AG09319 (cell line): ENCODE data around the gene UNC5B.

Experiments used
- DNase-seq: peaks from one replicate; pipeline ENCODE4 v3.0.0-alpha.2; 2010; ENCODE audit warnings: low read depth; ENCODE audit errors: extremely low read depth
- TF ChIP-seq, protein P1 (sequence below): IDR thresholded peaks from 2 replicates; pipeline ENCODE4 v1.5.1; 2011; ENCODE audit warnings: low read depth, mild to moderate bottlenecking, inconsistent platforms, low read length, moderate library complexity

UNC5B gene

DNA sequence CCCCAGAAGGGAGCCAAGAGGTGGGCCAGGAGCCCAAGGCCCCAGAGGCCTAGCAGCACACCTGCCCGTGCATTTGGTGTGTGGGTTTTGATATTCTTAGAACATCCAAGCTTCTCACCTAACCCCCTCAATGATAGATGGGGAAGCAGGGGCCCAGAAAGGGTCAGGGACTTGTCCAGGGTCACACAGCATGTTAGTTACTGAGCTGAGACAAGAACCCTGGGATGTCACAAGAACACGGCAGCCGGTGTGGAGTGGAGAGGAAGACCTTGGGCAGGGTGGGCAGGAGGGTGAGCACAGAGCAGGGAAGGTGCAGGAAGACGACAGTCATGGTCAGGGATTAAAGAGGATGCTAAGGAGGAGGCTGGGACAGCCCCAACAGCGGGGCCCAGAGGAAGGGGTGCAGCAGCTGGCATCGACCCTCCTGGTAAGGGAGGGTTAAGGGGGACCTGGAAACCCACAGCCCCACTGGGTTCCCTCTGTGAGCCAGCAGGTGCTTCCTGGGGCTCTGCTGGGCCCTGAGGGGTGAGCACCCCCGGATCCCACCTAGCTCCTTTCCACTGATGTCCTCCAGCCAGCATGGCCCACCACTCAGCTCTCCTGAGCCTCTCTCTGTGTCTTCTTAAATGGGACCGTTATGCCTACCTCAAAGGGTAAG is 44.4 kb downstream of the UNC5B start:
- TF ChIP-seq, protein P1, sequence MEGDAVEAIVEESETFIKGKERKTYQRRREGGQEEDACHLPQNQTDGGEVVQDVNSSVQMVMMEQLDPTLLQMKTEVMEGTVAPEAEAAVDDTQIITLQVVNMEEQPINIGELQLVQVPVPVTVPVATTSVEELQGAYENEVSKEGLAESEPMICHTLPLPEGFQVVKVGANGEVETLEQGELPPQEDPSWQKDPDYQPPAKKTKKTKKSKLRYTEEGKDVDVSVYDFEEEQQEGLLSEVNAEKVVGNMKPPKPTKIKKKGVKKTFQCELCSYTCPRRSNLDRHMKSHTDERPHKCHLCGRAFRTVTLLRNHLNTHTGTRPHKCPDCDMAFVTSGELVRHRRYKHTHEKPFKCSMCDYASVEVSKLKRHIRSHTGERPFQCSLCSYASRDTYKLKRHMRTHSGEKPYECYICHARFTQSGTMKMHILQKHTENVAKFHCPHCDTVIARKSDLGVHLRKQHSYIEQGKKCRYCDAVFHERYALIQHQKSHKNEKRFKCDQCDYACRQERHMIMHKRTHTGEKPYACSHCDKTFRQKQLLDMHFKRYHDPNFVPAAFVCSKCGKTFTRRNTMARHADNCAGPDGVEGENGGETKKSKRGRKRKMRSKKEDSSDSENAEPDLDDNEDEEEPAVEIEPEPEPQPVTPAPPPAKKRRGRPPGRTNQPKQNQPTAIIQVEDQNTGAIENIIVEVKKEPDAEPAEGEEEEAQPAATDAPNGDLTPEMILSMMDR, result no peak
- DNase-seq, result no peak

DNA sequence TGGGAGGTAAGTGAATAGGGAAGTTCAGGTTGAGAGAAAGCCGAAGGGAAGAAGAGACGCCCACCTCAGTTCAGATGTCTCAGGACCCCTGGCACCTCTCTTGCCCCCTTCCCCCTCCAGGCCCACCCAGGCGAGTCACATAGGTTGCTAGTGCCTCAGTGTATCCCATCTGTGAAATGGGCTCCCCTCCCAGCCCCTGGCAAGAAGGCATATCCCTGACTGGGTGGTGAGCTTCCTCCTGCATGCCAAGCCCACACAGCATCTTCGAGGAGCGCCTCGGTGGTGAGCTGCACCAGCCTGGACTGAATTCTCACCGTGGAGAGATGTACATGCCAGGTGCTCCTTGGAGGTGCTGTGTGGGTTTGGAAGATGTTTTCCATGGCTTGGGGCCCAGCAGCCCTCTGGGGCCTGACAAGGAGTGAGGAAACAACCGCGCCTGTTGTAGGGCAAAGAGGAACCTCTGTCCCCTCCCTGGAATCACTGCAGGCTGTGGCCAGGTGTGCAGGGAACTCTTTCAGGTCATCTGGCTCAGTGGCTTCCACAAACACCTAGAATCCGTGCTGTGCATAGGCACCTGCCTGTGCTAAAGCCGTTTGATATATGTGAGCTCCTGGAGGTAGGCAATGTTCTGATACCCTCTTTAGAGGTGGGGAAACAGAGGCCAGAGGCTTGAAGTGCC is 45.1 kb downstream of the UNC5B start:
- DNase-seq, result no peak
- TF ChIP-seq, protein P1, result no peak

DNA sequence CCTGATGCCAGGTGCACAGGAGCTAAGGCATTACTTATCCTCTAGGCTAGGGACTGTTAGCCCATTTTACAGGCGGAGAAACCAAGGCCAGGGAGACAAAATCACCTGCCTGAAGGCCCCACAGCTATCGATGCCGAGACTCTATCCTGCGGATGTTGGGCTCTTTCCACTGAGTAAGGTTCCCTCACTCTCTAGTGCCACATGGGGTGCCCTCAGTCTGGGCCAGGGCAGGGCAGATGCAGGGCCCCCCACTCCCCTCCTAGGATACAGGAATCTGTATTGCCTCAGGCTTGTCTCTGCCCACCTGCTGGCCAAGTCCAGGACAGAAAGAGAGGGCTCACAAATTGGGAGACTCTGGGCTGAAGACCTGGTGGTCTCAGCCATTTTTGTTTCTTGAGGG is 45.7 kb downstream of the UNC5B start:
- no peak for DNase-seq
- TF ChIP-seq, protein P1, result no peak

DNA sequence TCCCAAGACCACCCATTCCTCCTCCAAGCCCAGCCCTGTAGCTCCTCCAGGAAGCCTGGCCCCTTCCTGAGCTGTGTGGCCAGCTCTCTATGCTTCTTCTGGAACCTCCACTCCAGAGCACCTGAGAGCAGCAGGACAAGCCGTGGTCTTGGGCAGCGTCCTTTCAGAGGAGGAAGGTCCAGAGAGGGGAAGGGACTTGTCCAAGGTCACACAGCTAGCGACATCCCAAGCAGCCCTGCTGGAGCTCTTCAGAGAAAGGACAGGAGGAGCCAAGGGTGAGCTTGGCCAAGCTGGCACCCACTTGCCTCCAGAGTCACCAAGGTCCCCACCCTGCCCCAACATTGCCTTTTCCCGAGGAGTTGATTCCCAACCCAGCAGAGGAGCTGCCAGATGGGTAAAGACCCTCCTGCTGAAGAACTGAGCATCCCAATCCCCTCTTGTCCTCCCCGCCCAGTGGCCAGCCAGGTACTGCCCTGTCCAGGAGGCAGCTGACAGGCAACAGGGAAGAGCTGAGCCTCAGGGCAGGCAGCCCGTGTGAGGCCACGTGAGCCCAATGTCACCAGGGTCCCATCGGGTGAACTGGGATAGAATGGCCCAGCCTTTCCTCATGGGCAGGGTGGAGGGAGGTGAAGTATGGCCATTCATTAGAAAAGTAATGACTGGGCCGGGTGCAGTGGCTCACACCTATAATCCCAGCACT is 46.2 kb downstream of the UNC5B start:
- no peak for DNase-seq
- TF ChIP-seq, protein P1, result no peak

DNA sequence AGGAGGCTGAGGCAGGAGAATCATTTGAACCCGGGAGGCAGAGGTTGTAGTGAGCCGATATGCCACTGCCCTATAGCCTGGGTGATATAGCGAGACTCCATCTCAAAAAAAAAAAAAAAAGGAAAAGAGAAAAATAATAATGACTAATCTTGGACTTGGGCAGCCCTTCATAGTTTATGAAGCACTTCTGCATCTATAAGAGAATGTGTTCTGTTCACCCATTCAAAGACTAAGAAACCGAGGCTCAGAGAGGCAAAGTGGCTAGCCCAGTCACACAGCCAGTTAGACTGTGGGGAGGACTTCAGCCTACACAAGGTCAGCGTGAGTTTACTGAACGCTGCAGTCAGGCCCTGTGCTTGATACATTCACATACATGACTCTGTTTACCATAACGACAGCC is 46.9 kb downstream of the UNC5B start:
- TF ChIP-seq, protein P1, result no peak
- no peak for DNase-seq

DNA sequence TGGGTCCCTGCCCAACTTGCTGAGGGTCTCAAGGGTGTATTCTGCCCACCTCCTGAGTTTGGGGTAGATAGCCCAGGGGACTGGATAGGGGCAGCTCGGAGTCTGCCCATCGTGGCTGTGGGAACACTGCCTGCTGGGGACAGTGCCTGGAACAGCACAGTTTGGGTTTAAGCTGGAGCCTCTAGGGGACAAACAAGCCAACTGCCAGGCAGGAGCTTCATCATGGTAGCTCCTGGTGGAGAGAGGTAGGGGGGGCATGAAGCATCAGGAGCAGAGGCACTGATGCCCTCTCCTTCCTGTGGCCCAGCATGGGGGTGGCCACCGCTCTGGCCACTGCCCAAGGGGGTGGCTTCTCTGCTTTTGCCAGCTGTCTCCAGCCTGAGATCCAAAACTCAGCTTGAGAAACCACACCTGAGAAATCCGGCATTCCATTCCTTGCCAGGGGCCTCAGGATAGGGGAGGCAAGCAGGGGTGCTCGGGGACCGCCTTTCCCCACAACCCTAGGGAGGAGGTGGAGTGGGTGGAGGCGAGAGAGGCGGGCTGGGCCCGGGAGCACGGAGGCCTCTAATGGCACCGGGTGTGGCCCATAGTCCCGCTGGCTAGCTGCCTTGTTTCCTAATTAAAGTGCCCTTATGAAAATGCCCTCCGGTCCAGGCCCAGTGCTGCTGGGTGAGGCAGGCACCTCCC is 47.6 kb downstream of the UNC5B start:
- TF ChIP-seq, protein P1, result no peak

More for the DNA sequence above, 47.6 kb downstream of the UNC5B start:
- no peak for DNase-seq
